CD8-positive, alpha-beta memory T cell (primary cell): ENCODE results near the gene KLHL17. TPM values are rescaled to one million over a fixed set of nuclear protein-coding genes. Genes with fewer than 3 reads are reported as not detected.

Experiments
- CTCF ChIA-PET: fragments of 350-600 bp; sonication (Branson Sonifier 250); formaldehyde crosslinking; loops from one replicate; lab custom pipeline; 2021; ENCODE audit warnings: antibody characterized with exemption; lab: Charles Lee
- POLR2A ChIA-PET: fragments of 350-600 bp; sonication (Branson Sonifier 250); formaldehyde crosslinking; loops from one replicate; lab custom pipeline; 2021; ENCODE audit warnings: antibody characterized with exemption; lab: Charles Lee
- DNase-seq, 5 donors: peaks; one replicate each; pipeline versions ENCODE4 v3.0.0 to v3.0.0-alpha.2; 2020 to 2022; ENCODE audit warnings: mixed read lengths in 1 of 5
- H3K27ac ChIP-seq: one replicate; pipeline ENCODE4 v1.7.0; 2013; ENCODE audit warnings: low read depth, mild to moderate bottlenecking, low read length, moderate library complexity
- H3K27me3 ChIP-seq: 2 replicates; pipeline ENCODE4 v1.7.0; 2013; ENCODE audit warnings: low read length, mild to moderate bottlenecking; ENCODE audit not compliant: insufficient read depth, poor library complexity, severe bottlenecking
- H3K36me3 ChIP-seq: 2 replicates; pipeline ENCODE4 v1.7.0; 2013; ENCODE audit warnings: mild to moderate bottlenecking, low read length, moderate library complexity; ENCODE audit not compliant: insufficient read depth
- H3K4me1 ChIP-seq: 2 replicates; pipeline ENCODE4 v1.7.0; 2013; ENCODE audit warnings: mild to moderate bottlenecking, low read length, moderate library complexity; ENCODE audit not compliant: insufficient read depth
- H3K4me3 ChIP-seq: 2 replicates; pipeline ENCODE4 v1.7.0; 2013; ENCODE audit warnings: mild to moderate bottlenecking, low read length
- H3K9me3 ChIP-seq: 2 replicates; pipeline ENCODE4 v1.7.0; 2013; ENCODE audit warnings: mild to moderate bottlenecking, low read length
- H3K27ac Mint-ChIP-seq, 8 donors: one replicate each; pipeline ENCODE4 v1.8.0; 2020 to 2021; ENCODE audit warnings: mixed read lengths in 8 of 8, mild to moderate bottlenecking in 6 of 8, inconsistent platforms in 3 of 8, moderate library complexity in 3 of 8
- H3K27me3 Mint-ChIP-seq, 2 donors: one replicate each; pipeline ENCODE4 v1.8.0; 2020 to 2021; ENCODE audit warnings: mixed read lengths in 2 of 2, mild to moderate bottlenecking in 1 of 2, moderate library complexity in 1 of 2
- H3K36me3 Mint-ChIP-seq, 3 donors: one replicate each; pipeline ENCODE4 v1.8.0; 2020 to 2021; ENCODE audit warnings: mixed read lengths in 3 of 3, inconsistent platforms in 1 of 3, mild to moderate bottlenecking in 1 of 3
- H3K4me1 Mint-ChIP-seq, 3 donors: one replicate each; pipeline ENCODE4 v1.8.0; 2020 to 2021; ENCODE audit warnings: mixed read lengths in 3 of 3, inconsistent platforms in 1 of 3, mild to moderate bottlenecking in 1 of 3
- H3K4me3 Mint-ChIP-seq, 7 donors: one replicate each; pipeline ENCODE4 v1.8.0; 2020 to 2021; ENCODE audit warnings: mixed read lengths in 7 of 7, mild to moderate bottlenecking in 6 of 7, moderate library complexity in 4 of 7, inconsistent platforms in 2 of 7
- H3K9me3 Mint-ChIP-seq, 5 donors: one replicate each; pipeline ENCODE4 v1.8.0; 2020 to 2022; ENCODE audit warnings: mixed read lengths in 5 of 5, mild to moderate bottlenecking in 3 of 5, moderate library complexity in 2 of 5, inconsistent platforms in 1 of 5
- polyA plus RNA-seq: library from polyadenylated mRNA; unstranded; fragments of 300-500 nt; fragmentation: Illumina TruSeq; gene quantifications from one replicate; pipeline ENCODE4 v1.2.3, GENCODE V29; 2021
- total RNA-seq, 2 experiments: library from RNA; stranded (reverse); gene quantifications; one replicate each; pipeline ENCODE4 v1.2.3, GENCODE V29; 2021

KLHL17 gene
- total and polyA plus RNA-seq, 3 experiments from 2014 or later: 1.4 to 28.6 (median 27.6) TPM

DNA sequence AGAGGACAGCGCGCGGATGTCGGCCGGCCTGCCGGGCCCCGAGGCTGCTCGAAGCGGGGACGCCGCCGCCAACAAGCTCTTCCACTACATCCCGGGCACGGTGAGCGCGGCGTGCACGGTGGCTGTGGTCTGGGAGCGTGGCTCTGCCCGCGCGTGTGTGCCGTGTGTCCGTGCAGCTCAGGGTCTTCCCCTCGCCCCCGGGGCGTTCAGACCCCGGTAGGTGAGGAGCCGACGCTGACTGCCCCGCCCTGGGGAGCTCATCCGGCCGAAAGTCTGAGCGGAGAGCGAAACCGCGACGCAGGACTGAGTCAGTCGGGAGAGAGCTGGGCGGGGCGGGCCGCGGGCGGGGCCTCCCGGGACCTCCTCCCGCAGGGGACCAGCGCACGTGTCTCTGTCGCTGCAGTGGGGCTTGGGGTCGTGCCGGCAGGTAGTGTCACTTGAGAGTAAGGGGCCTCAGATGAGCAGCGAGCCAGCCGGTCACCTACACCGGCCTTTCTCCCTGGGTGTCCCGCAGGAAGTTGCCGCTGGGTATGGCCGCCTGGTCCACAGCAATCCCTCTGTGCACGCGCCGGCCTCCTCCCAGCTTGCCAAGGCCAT, 6.4 kb downstream of the KLHL17 start:
- no peaks in the 10 kb centered on the region for H3K36me3 ChIP-seq
- Mint-ChIP-seq H3K27me3 (peaks cover 3 to 4% of the 10 kb centered on the region in 2 donors), H3K36me3 (peaks cover 0 to 12% (median 0%) of the 10 kb centered on the region in 3 donors), H3K4me1 (peaks cover 0 to 22% (median 3%) of the 10 kb centered on the region in 3 donors), H3K4me3 (peak overlapping the region; percentile 73 to 89 (median 81)), H3K9me3 (no peaks in the 10 kb centered on the region), H3K27ac (peak overlapping the region in 3 of 8 donors; percentile 68 to 78 (median 72))
- peak overlapping the region; percentile 51 for H3K27ac ChIP-seq
- ChIA-PET POLR2A (interaction anchor here (0.6 kb wide), 2 partner anchors 36 to 1619 kb away, joined by 3 read pairs; no protein-coding TSS in a partner anchor), CTCF (interaction anchor here (1.1 to 1.3 kb wide), 5 partner anchors 9 to 97 kb away, joined by 3 to 5 read pairs (median 4); no protein-coding TSS in a partner anchor)
- H3K9me3 ChIP-seq: no peaks in the 10 kb centered on the region
- peak overlapping the region; percentile 71 for H3K4me3 ChIP-seq
- peaks cover 5% of the 10 kb centered on the region for H3K27me3 ChIP-seq
- peak; percentile 53 to 84 (median 68) for DNase-seq
- peaks cover 6% of the 10 kb centered on the region for H3K4me1 ChIP-seq

DNA sequence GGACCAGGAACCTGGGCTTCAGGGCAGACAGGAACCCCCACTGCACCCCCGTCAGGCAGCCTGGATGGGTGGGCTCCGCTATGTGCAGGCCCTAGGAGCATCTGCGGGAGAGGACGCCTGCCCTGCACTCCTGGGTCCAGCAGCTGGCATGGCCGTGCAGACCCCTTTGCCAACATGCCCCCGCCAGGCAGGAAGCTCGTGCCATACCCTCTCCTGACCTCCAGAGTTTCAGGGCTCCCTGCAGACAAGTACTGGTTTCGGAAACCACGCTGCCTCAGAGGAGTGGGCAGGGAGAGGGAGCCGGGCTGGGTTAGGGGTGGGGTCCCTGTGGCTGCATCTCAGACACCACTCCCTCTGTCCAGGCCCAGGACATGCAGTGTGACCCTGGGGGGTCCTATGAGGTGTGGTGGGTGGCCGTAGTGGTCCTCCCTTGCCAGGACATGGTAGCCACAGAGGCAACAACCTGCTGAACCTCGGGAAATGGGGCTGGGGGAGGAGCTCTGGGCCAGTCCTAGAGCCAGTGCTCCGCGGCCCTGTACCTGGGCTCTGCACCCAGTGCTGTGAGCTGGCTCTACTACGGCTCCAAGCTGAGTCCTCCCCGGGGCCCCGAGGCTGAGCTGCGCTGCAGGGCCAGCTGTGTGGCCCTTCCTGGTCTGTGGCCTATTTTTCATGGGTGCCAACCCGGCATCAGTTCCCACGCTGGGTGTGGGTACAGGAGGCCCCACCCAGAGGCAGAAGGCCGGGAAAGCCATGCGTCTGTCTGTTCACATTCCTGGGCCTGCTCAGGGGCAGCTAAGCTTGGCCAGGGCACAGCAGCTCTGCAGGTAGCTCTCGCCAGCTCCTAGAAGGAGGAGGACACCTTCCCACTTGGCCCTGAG, 7.3 kb downstream of the KLHL17 start:
- no peaks in the 10 kb centered on the region for H3K9me3 Mint-ChIP-seq
- ChIA-PET POLR2A (interaction anchor here (0.6 kb wide), 2 partner anchors 35 to 1618 kb away, joined by 3 read pairs; no protein-coding TSS in a partner anchor), CTCF (interaction anchor here (1.2 to 1.3 kb wide), 4 partner anchors 8 to 96 kb away, joined by 3 to 5 read pairs (median 4); no protein-coding TSS in a partner anchor)
- Histone ChIP-seq H3K27me3 (peaks cover 6% of the 10 kb centered on the region), H3K27ac (no peak overlapping the region), H3K4me1 (peaks cover 6% of the 10 kb centered on the region), H3K36me3 (no peaks in the 10 kb centered on the region), H3K4me3 (no peak overlapping the region), H3K9me3 (no peaks in the 10 kb centered on the region)
- DNase-seq: no peak
- no peak overlapping the region for H3K27ac Mint-ChIP-seq
- H3K4me3 Mint-ChIP-seq: peak overlapping the region in 4 of 7 donors; percentile 20 to 88 (median 70)
- H3K36me3 Mint-ChIP-seq: peaks cover 0 to 10% (median 0%) of the 10 kb centered on the region in 3 donors
- peaks cover 0 to 19% (median 0%) of the 10 kb centered on the region in 3 donors for H3K4me1 Mint-ChIP-seq
- peaks cover 3 to 4% of the 10 kb centered on the region in 2 donors for H3K27me3 Mint-ChIP-seq

DNA sequence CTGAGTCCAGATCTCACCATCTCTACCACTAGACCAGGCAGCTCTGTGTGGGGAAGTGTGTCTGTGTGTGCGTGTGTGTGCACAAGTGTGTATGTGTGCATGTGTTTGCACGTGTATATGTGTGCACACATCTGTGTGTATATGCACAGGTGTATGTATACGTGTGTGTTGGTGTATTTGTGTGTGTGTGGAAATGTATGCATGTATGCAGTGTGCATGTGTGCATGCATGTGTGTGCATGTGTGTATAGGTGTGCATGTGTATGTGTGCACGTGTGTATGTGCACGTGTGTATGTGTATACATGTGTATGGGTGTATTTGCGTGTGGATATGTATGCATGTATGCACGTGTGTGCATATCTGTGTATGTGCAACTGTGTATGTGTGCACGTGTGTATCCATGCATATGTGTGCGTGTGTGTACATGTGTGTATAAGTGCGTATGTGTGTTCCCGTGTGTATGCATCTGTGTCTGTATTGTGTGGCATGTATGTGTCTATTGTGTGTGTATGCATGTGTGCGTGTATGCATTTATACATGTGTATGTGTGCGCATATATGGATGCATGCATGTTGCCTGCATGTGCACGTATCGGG, 9.0 kb downstream of the KLHL17 start:
- Mint-ChIP-seq H3K27ac (no peak overlapping the region), H3K9me3 (no peaks in the 10 kb centered on the region), H3K4me3 (peak overlapping the region in 2 of 7 donors; percentile 24 to 68), H3K36me3 (peaks cover 0 to 1% (median 0%) of the 10 kb centered on the region in 3 donors), H3K27me3 (peaks cover 4 to 7% of the 10 kb centered on the region in 2 donors), H3K4me1 (peaks cover 0 to 19% (median 0%) of the 10 kb centered on the region in 3 donors)
- H3K27me3 ChIP-seq: peaks cover 6% of the 10 kb centered on the region
- DNase-seq: no peak
- H3K36me3 ChIP-seq: no peaks in the 10 kb centered on the region
- POLR2A ChIA-PET: no interaction called here
- CTCF ChIA-PET: no interaction called here
- H3K4me3 ChIP-seq: no peak overlapping the region
- no peaks in the 10 kb centered on the region for H3K9me3 ChIP-seq
- peaks cover 6% of the 10 kb centered on the region for H3K4me1 ChIP-seq
- H3K27ac ChIP-seq: no peak overlapping the region

DNA sequence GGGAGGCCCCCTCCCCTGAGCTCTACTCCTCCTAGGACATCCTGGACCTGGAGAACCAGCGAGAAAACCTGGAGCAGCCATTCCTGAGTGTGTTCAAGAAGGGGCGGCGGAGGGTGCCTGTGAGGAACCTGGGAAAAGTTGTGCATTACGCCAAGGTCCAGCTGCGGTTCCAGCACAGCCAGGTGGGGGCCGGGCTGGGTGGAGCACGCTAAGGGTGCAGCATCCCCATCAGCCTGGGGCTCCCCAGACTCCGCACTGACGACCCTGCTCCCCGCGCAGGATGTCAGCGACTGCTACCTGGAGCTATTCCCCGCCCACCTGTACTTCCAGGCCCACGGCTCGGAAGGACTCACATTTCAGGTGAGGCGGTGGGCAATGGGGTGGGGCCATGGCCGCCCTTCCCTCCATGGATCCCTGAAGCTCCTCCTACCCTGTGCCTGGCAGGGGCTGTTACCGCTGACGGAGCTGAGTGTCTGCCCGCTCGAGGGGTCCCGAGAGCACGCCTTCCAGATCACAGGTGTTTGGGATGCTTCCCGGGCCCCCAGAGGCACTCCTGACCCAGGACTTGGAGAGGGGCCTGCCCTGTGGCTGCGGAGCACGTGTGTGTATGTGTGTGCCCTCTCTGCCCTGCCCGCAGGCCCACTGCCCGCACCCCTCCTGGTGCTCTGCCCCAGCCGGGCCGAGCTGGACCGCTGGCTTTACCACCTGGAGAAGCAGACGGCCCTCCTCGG, 10.0 kb downstream of the KLHL17 start:
- Histone ChIP-seq H3K4me3 (no peak overlapping the region), H3K27me3 (peaks cover 6% of the 10 kb centered on the region), H3K4me1 (peaks cover 6% of the 10 kb centered on the region), H3K27ac (no peak overlapping the region), H3K9me3 (no peaks in the 10 kb centered on the region), H3K36me3 (no peaks in the 10 kb centered on the region)
- CTCF ChIA-PET: interaction anchor here (0.7 kb wide), 1 partner anchor 13 kb away, joined by 3 read pairs; no protein-coding TSS in a partner anchor
- Mint-ChIP-seq H3K27me3 (peaks cover 6 to 15% of the 10 kb centered on the region in 2 donors), H3K36me3 (no peaks in the 10 kb centered on the region), H3K9me3 (no peaks in the 10 kb centered on the region), H3K27ac (no peak overlapping the region), H3K4me1 (peaks cover 0 to 19% (median 0%) of the 10 kb centered on the region in 3 donors), H3K4me3 (no peak overlapping the region)
- POLR2A ChIA-PET: interaction anchor here (0.6 kb wide), 1 partner anchor 12 kb away, joined by 3 read pairs; the partner anchor contains the start of gene NOC2L
- DNase-seq: no peak

DNA sequence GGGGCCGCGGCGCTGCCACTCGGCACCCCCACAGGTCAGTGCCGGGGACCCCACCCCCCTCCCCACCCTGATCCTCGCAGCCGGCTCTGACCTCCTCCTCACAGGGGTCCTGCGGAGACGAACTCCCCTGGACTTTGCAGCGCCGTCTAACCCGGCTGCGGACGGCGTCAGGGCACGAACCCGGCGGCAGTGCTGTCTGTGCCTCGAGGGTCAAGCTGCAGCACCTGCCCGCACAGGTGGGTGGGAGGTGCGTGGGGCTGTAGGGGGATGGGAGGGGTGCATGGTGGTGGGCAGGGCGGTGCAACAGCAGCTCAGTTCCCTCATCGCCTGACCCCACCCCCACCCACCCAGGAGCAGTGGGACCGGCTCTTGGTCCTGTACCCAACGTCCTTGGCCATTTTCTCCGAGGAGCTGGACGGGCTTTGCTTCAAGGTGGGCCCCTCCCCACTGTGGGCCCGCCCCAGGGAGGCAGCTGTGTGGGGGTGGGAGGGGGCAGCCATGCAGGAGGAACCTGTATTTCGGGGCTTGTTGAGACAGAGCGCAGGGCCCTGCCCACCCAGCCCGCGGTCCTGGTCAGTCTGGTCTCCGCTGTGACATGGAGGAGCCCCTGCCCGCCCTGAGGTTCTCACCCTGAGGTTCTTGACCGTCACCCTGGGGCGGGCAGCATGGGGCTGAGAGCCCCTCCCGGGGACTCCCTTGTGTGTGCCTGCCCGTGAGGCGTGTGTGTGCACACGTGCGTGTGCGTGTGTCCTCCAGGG, 10.8 kb downstream of the KLHL17 start:
- CTCF ChIA-PET: no interaction called here
- POLR2A ChIA-PET: no interaction called here
- no peaks in the 10 kb centered on the region for H3K36me3 Mint-ChIP-seq
- no peaks in the 10 kb centered on the region for H3K36me3 ChIP-seq
- peaks cover 8 to 20% of the 10 kb centered on the region in 2 donors for H3K27me3 Mint-ChIP-seq
- H3K4me3 Mint-ChIP-seq: no peak overlapping the region
- DNase-seq: no peak
- peaks cover 6% of the 10 kb centered on the region for H3K27me3 ChIP-seq
- no peak overlapping the region for H3K27ac ChIP-seq
- peaks cover 0 to 18% (median 6%) of the 10 kb centered on the region in 3 donors for H3K4me1 Mint-ChIP-seq
- no peaks in the 10 kb centered on the region for H3K9me3 Mint-ChIP-seq
- H3K27ac Mint-ChIP-seq: no peak overlapping the region
- no peaks in the 10 kb centered on the region for H3K9me3 ChIP-seq
- H3K4me3 ChIP-seq: no peak overlapping the region
- peaks cover 10% of the 10 kb centered on the region for H3K4me1 ChIP-seq

- no peaks in the 10 kb centered on the region for H3K9me3 Mint-ChIP-seq
- POLR2A ChIA-PET: no interaction called here
- H3K36me3 ChIP-seq: no peaks in the 10 kb centered on the region
- H3K27me3 Mint-ChIP-seq: peaks cover 8 to 20% of the 10 kb centered on the region in 2 donors
- H3K4me1 Mint-ChIP-seq: peaks cover 0 to 14% (median 6%) of the 10 kb centered on the region in 3 donors
- H3K27me3 ChIP-seq: peaks cover 6% of the 10 kb centered on the region
- no peak overlapping the region for H3K27ac Mint-ChIP-seq
- CTCF ChIA-PET: no interaction called here
- H3K4me3 Mint-ChIP-seq: no peak overlapping the region
- no peaks in the 10 kb centered on the region for H3K9me3 ChIP-seq
- H3K36me3 Mint-ChIP-seq: no peaks in the 10 kb centered on the region
- DNase-seq: no peak
- H3K4me3 ChIP-seq: no peak overlapping the region
- peaks cover 10% of the 10 kb centered on the region for H3K4me1 ChIP-seq
- no peak overlapping the region for H3K27ac ChIP-seq
Measured at GRCh38 chr1:971751-972506, 11.5 kb downstream of the KLHL17 start.
